Posterior vena cava (tissue), 2 donors: ENCODE measurements around the gene SYT12. TPM values are rescaled to one million over a fixed set of nuclear protein-coding genes. Genes with fewer than 3 reads are reported as not detected.
"Not testable (repeated sequence)": the region's sequence is repeated elsewhere in the genome, so short reads cannot be mapped to it uniquely, and the experiment has no call there.

Experiments
- DNase-seq: peaks from one replicate; pipeline ENCODE4 v3.0.0-alpha.2; 2020; ENCODE audit warnings: low spot score
- intact Hi-C, 2 donors: fragments of 100-400 bp; cut with DNase I; formaldehyde crosslinking; loops; one replicate each; pipeline versions ENCODE4 v1.14.1 to v1.14.2; 2022 to 2023
- long read RNA-seq, 2 donors: library from polyadenylated mRNA; unstranded; transcript quantifications; one replicate each; pipeline ENCODE4 v2.0.0, GENCODE V29; 2020 to 2021
- total RNA-seq, 2 donors: library from RNA; stranded (reverse); fragmentation: NEBNext Ultra II Directional; extraction: Animal tissue kit (Norgen Biotek cat#: 25700); gene quantifications; one replicate each; pipeline ENCODE4 v1.2.1, GENCODE V29; 2021
- donor health status: DM: yes; HTN: yes; CAD: no.
- donor health status: DM: yes; HTN: yes; CAD: no.

SYT12 gene, protein sequence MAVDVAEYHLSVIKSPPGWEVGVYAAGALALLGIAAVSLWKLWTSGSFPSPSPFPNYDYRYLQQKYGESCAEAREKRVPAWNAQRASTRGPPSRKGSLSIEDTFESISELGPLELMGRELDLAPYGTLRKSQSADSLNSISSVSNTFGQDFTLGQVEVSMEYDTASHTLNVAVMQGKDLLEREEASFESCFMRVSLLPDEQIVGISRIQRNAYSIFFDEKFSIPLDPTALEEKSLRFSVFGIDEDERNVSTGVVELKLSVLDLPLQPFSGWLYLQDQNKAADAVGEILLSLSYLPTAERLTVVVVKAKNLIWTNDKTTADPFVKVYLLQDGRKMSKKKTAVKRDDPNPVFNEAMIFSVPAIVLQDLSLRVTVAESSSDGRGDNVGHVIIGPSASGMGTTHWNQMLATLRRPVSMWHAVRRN
- total RNA-seq = under 1 TPM; 0.37 to 0.67 TPM
- long read RNA-seq, donor 1 = 0 reads
- long read RNA-seq, donor 2 = 0 reads

DNA sequence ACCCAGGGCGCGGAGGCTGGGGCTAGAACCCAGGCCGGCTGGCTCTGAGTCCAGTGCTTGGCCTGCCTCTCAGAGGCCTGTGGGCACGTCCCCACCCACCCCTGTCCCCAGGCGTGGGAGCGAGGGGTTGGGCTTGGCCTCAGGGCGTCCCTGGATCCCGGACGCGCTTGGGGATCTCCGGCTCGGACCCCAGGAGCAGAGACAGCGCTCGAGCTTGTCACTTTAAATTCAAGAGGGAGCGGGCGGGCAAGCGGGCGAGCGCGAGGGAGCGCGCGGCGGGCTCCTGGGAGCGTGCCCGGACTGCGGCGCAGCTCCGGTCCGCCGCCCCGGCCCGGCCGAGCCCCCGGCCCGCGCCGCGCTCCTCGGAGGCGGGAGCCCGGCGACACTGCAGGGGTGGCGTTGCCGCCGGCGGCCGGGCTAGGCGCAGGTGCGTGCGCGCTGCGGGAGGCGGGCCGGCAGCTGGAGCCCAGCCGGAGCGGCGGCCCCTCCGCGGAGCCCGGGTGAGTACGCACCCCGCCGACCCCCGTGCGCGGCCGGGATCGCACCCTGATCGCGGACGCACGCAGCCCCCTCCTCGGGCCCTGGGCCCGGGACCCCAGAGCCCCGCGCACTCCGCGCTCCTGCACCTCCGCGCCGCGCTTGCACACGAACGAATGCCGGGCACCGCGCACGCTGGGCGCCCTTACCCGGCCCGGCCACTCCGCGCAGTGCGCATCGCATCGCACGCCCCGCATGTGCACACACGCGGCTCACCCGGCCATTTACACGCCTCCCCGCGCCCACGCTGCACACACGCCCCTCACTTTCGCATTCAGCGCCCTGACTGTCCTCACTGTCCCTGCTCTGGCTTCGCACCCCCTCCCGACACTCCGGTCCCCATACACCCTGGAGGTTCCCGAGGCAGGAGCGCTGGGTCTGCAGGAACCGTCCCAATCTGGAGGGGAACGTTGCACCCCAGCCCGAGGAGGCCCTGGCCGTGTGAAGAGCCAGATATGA is at the start of gene SYT12:
Gene SYT12, plus strand, starts transcription at position 174 of the 996 bp plus-strand sequence. CDS start 7,011 bp downstream, outside the sequence.
- DNase-seq = no peak
- intact Hi-C loops = no loop called here

DNA sequence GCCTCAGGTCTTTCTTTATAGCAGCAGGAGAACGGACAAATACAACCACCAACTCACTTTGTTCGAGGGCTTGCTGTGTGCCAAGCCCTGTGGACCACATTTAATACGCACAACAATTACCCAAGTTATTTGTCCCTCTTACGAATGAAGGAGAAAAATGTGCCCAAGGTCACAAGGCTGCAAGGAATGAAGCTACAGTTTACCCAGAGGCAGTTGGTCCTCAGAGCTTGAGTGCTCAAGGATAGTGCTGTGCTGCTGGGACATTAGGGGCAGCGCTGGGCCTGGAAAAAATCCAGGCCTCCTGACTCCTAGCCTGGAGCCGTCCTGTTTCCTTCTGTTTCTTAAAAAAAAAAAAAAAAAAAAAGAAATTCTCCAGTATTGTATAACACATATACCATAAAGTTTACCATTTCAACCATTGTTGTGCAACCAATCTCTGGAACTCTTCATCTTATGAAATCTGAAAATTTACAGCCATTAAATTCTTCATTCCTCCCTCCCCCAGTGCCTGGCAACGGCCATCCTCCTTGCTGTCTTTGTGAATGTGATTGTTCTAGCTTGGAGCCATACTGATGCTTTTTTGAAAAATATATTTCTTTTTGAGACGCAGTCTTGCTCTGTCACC is 48.9 kb upstream of the SYT12 start:
- no peak for DNase-seq
- intact Hi-C loops = no loop called here

DNA sequence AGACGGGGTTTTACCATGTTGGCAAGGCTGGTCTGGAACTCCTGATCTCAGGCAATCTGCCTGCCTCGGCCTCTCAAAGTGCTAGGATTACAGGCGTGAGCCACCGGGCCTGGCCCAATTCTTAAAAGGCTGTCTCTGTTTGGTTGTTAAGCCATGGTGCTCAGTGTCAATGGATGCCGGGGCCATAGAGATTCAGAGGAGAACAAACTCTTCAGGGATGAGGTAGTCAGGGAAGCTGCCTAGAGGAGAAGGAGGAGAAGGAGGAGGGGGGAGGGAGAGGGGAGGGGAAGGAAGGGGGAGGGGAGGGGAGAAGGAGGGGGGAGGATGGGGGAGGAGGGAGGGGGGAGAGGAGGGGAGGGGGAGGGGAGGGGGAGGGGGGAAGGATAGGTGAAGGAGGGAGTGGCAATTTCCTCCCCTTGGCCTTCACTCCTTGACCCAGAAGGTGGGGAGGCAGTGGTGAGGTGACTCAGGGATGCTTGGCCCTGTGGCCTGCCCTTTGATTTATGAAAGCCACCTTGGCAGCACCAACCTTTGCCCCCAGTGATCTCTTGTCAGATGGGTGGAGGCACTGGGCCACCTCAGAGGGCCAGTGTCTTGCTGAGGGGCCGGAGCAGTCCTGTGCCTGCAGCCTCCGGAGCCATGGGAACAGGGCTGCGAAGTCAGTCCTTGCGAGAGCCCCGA is 48.1 kb upstream of the SYT12 start, which contains the start of gene C11orf86:
Gene C11orf86, plus strand, starts transcription at position 581 of the 681 bp plus-strand sequence. Its CDS starts 59 bp downstream, at position 640.
- no peak for DNase-seq
- intact Hi-C loops = no loop called here

DNA sequence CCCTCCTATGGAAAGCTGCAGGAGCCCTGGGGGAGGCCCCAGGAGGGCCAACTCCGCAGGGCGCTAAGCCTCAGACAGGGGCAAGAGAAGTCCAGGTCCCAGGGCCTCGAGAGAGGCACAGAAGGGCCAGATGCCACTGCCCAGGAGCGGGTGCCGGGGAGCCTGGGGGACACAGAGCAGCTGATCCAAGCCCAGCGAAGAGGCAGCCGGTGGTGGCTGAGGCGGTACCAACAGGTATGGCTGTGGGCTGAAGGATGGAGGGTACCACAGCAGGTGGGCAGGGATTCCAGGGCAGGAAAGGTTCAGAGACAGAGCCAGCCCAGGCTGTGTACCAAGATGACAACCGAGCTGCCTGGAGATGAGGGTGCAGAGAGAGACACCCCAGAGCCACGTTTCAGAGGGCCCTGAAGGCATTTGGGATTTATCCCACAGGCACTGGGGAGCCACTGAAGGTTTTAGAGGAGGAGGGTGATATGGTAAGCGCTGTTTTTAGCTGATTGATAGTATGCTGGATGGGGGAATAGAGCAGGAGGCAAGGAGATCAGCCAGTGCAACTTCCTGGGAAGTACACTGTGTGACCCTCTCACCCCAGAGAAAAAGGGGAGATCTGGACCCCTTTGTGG is 47.4 kb upstream of the SYT12 start:
- intact Hi-C loops = no loop called here

DNA sequence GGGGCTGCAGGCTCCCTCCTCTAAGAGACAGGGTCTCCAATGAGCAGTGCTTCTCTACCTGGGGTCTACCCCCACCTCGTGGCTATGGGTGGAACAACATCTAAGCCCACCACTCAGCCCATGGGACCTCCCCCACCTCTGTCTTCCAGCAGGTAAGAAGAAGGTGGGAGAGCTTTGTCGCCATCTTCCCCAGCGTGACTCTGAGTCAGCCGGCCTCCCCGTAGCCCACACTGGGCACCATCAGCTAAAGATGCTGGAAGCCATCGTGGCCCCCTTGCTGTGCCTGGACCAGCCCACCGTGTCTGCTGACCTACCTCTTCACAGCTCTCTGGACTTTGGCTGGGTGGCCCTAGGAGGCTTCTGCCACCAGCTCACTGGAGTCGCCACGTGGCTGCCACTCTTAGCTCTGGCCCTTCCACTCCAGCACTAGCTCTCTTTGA is 46.9 kb upstream of the SYT12 start:
- no peak for DNase-seq
- intact Hi-C loops = no loop called here

More for the DNA sequence above, 47.4 kb upstream of the SYT12 start:
- no peak for DNase-seq

DNA sequence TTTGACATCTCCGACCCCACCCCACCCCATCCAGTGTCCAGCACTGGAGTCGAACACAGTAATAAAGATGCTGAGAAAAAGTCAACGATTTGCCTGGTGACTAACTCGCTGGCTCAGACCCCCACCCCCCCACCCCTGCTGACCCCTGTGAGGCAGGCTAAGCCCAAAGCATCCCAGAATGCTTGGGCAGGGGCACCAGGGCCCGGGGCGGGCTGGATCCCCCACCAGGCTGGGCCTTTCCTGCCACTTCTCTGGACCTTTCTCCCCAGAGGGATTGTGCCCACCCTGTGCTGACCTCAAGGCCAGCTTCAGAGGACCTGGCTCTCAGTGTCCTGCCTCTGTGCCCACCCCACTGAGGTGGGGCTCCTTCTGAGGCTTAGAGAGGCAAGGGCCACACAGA is 46.0 kb upstream of the SYT12 start:
- intact Hi-C loops = no loop called here
- no peak for DNase-seq

DNA sequence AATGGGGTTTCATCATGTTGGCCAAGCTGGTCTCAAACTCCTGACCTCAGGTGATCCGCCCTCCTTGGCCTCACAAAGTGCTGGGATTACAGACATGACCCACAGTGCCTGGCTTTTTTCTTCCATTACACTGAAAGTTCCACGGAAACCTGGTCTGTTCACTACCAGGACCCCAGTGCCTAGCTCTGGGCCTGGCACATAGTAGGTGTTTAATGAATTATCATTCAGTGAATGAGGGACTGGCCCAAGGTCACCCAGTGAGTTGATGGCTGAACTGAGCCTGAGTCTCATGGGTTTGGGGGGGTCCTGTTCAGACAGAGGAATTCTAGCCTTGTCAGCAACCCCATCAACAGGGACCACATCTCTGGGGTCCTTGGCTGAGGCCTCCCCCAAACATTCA is 44.7 kb upstream of the SYT12 start:
- no peak for DNase-seq
- intact Hi-C loops = no loop called here

DNA sequence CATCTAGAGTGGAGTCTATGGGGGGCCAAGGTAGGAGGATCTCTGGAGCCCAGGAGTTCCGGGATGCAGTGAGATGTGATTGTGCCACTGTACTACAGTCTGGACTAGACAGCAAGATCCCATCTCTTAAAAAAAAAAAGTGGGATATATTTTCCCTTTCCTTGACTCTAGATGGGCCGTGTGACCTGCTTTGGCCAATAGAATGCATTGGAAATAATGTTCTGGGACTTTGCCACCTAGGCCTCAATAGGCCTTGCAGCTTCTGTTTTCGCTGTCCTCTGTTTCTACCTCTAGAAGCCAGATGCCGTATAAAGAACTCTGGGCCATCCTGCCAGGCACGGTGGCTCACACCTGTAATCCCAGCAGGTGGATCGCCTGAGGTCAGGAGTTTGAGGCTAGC is 44.2 kb upstream of the SYT12 start:
- intact Hi-C loops = no loop called here
- no peak for DNase-seq

DNA sequence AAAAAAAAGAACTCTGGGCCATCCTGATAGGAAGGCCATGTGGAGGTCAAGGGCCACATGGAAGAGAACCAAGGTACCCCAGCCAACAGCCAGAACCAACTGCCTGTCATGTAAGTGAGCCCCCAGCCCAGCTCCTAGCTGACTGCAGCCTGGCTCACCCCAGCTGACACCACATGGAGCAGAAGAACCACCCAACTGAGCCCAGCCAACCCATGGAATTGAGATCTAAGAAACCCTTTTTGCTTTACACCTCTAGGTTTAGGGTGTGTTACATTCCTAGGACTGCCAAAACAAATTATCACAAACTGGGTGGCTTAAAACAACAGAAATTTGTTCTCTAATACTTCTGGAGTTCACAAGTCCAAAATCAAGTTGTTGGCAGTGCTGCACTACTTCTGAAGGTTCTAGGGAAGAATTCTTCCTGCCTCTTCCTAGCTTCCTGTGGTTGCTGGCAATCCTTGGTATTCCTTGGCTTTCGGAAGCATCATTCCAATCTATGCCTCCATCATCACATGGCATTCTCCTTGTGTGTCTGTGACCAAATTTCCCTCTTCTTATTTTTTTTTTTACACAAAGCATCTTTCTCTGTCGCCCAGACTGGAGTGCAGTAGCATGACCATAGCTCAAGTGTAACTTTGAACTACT is 43.5 kb upstream of the SYT12 start:
- intact Hi-C loops = no loop called here
- no peak for DNase-seq

DNA sequence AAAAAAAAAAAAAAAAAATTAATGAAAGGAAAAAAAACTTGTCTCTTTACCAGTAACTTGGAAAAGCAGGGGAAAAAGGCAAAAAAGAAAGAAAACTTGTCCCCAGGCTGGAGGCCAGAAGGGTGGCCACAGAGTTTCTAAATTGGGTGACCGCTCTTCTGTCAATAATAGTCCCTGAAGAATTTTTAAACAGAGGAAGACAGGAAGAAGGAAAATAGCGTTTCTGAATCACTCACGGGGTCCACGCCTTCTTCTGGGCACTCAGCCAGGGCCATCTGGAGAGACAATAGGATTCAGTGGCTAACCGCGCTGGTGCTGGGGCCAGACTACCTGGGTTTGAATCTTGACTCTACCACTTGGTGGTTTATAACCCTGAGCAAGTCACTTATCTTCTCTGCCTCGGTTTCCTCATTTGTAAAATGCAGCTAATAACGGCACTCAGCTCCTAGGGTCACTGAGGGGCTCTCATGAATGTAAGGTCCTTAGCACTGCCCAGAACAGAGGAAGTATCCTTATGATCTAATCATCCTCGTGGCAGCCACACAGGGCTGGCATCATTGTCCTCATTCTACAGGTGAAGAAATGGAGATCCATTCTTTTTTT is 40.9 kb upstream of the SYT12 start:
- intact Hi-C loops = no loop called here
- DNase-seq = peak; percentile 97

DNA sequence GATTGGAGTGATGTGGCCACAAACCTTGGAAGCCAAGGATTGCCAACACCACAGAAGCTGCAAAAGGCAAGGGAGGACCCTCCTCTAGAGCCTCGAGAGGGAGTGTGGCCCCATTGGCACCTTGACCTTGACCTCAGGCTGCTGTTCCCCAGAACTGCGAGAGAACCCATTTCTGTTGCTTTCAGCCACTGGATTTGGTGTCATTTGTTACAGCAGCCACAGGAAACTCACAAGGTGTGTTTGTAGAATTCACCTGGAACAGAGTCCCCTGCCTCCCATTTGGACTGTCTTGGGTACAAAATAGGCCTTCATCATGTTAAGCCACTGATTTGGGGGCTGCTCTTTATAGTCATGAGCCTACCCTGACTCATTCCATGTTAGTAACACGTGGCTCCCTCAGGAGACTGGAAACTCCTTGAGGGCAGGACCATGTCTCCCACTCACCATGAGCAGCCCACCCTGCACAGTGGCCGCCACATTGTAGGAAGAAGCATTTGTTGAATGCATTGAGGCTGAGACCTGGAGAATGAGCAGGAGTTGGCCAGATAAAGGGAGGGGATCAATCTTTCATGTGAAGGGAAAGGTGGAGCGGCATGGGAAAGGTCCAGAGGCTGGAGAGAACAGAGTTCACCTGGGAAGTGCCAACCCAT is 39.5 kb upstream of the SYT12 start:
- no peak for DNase-seq

DNA sequence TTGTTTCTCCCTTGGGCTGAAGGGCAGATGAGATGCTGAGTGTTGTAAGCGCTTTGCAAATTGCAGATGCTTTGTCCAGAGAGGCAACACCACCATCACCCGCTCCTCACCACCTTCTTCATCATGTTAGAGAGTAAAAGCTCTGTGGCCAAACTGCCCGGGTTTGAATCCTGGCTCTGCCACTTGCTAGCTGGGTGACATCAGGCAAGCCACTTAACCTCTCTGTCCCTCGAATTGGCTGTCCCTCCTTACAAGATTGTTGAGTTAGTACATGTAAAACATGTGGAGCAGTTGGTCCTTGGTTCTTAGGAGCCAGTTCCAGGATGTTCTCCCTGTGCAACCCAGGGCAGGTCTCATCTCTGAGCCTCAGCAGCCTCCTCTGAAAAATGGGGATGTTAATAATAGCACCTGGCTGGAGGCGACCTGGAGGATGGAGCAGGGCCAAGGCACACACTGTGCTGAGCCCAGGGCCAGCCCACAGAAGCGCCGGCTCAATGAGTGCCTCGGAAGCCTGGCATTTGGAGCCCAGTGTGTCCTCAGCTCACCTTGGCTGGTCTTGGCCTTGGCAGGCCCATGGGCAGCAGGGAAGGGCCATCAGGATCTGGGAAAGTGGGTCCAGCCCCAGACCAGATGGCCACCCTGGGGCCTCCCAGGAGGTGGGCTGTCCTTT is 37.3 kb upstream of the SYT12 start:
- no peak for DNase-seq
- intact Hi-C loops = no loop called here

More for the DNA sequence above, 39.5 kb upstream of the SYT12 start:
- intact Hi-C loops = no loop called here

DNA sequence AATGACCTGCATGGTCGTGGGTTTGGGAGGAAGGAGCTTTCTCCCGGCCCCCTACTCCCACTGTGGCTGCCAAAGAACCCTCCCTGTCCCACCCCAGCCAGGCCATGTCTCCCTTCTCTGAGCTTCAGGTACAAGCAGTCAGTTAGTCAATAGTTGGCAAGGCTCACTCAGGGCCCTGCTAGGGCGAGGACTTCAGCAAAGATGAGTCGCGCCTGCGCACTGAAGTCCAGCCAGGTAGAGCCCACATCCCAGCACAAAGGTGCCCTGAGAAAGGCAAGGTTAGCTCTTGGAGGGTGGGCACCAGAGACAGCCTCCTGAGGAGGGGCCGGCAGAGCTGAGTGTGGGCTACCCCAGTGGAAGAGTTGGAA is 36.8 kb upstream of the SYT12 start:
- no peak for DNase-seq
- intact Hi-C loops = no loop called here

DNA sequence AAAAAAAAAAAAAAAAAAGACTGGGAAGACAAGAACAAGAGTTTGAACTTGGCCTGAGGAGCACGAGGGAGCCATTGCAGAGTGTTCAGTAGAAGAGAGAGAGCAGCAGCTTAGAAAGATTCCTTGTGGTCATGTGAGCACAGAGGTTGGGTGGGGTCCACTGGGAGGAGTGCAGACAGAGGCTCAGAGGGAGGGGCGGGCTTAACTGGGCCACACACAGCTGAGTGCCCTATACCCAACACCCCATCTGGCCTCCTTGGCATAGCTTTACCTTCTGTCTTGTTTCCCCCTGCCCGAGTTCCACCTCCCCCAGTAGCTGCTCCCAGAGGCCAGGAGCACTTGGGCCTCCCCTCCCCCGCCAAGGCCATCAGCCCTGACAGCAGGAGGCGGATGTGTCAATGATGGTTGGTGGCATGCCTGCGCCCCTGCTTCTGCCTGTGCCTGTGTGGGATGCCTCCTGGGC is 35.7 kb upstream of the SYT12 start:
- DNase-seq = no peak
- intact Hi-C loops = no loop called here

DNA sequence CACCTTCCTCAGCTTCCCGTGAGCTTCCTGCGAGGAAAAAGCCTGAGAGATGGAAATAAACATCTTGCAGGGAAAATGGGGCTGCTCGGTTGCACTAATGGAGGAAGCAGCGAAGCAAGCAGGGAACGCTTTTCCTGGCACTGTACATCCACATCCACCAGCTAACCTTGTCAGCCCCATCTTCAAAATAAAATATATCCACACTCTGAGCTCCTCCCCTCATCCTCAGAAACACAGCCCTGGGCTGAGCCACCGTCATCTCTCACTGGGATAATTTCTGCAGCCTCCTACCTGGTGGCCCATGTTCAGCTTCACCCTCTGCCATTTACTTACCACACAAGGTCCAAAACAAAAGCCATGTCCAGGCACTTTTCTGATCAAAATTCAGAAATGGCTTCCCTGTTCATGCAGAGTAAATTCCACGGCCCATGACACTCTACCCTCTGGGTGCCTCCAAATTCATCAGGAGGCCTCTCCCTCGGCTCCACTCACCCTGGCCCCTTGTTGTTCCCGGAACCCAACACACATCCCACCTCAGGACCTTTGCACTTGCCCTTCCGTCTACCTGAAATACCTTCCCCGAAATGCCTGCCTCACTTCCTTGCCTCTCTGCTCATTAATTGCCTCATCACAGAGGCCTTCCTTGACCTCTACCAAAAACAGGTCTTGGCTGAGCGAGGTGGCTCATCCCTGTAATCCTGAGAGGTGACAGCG is 34.9 kb upstream of the SYT12 start:
- intact Hi-C loops = no loop called here
- no peak for DNase-seq

DNA sequence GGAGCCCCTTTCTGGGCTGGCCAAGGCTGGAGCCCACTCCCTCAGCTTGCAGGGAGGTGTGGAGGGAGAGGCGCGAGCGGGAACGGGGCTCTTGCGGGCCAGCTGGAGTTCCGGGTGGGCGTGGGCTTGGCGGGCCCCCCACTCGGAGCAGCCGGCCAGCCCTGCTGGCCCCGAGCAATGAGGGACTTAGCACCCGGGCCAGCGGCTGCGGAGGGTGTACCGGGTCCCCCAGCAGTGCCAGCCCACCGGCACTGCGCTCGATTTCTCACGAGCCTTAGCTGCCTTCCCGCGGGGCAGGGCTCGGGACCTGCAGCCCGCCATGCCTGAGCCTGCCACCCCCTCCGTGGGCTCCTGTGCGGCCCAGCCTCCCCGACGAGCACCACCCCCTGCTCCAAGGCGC is 34.2 kb upstream of the SYT12 start:
- DNase-seq, intact Hi-C loops: not testable (repeated sequence)
